IgD-negative memory B cell (primary cell): ENCODE measurements around the gene ANO6. TPM values are rescaled to one million over a fixed set of nuclear protein-coding genes. Genes with fewer than 3 reads are reported as not detected.
A peak's percentile ranks its signal among the peaks of the same experiment; 100 is the strongest.

ENCODE experiments used
- H3K27ac Mint-ChIP-seq, 3 donors: one replicate each; pipeline ENCODE4 v1.8.0; 2020 to 2022; ENCODE audit warnings: mild to moderate bottlenecking in 3 of 3, mixed read lengths in 3 of 3, moderate library complexity in 1 of 3
- H3K27me3 Mint-ChIP-seq: one replicate; pipeline ENCODE4 v1.8.0; 2021; ENCODE audit warnings: mixed read lengths
- H3K36me3 Mint-ChIP-seq: one replicate; pipeline ENCODE4 v1.8.0; 2020; ENCODE audit warnings: mild to moderate bottlenecking, mixed read lengths
- H3K4me1 Mint-ChIP-seq, 3 donors: one replicate each; pipeline ENCODE4 v1.8.0; 2020 to 2022; ENCODE audit warnings: mixed read lengths in 3 of 3, mild to moderate bottlenecking in 1 of 3
- H3K4me3 Mint-ChIP-seq, 4 donors: one replicate each; pipeline ENCODE4 v1.8.0; 2020 to 2022; ENCODE audit warnings: mild to moderate bottlenecking in 4 of 4, mixed read lengths in 4 of 4, moderate library complexity in 3 of 4
- H3K9me3 Mint-ChIP-seq, 3 donors: one replicate each; pipeline ENCODE4 v1.8.0; 2020 to 2021; ENCODE audit warnings: mixed read lengths in 3 of 3, mild to moderate bottlenecking in 1 of 3
- polyA plus RNA-seq: library from polyadenylated mRNA; unstranded; fragments of 300-500 nt; fragmentation: Illumina TruSeq; gene quantifications from one replicate; pipeline ENCODE4 v1.2.3, GENCODE V29; 2021

The ANO6 gene
- polyA plus RNA-seq, 1 donor from 2014 or later = 18.0 TPM

- no peaks in the 10 kb centered on the region for H3K27me3 Mint-ChIP-seq
- H3K4me3 Mint-ChIP-seq = no peak overlapping the region
- no peaks in the 10 kb centered on the region for H3K9me3 Mint-ChIP-seq
- peaks cover 2% of the 10 kb centered on the region for H3K36me3 Mint-ChIP-seq
- H3K4me1 Mint-ChIP-seq = peaks cover 3 to 12% (median 10%) of the 10 kb centered on the region in 3 donors
- no peak overlapping the region for H3K27ac Mint-ChIP-seq
Measured at GRCh38 chr12:45270951-45271350, 55.1 kb downstream of the ANO6 start.

DNA sequence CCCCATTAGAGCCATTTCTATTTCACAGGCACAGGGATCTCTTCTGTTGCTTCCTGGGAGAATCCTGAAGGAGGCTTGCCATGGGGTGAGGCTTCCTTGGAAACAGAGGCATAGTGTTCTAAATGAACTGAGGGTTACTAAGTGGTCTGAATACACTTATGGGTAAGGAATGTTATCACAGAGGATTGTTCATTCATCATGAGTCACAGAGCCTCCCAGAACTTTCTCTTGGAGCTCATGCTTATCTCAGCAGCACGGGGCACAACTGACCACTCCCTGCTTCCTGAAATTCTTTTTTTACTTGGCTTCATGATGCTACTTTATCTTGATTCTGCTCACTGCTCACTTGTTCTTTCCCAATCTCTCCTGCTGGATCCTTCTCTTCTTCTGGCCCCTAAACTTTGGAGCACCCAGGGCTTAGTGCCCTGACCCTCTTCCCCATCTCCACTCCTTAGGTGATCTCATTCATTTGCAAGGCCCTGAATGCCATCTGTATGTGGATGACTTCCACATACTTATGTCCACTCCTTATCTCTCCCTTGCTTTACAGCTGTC, 57.9 kb downstream of the ANO6 start:
- Mint-ChIP-seq H3K4me1 (peaks cover 1 to 11% (median 4%) of the 10 kb centered on the region in 3 donors), H3K27ac (no peak overlapping the region)

DNA sequence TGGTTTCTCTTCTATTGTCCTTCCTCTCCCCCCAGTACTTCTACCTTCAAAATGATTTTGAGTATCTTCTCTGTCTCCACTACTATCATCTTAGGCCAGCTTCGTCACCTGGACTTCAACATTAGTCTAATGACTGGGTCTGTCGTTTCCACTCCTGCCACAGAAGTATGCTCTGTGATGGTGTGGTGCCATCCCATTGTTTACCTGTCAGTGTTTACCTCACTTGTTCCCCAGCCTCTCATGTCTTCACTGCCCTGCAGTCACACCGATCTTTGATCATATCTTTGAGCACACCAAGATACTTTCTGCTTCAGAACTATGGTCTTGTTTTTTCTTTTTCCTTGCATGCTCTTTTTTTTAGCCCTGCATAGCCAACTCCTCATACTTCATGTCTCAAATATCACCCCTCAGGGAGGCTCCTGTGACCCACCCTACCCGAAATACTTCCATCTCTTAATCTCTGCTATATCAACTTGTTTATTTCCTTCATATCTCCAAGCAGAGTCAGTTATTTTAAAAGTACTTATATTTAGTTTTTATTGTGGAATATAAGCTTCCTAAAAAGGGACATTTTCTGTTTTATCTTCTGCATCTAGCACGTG, 60.4 kb downstream of the ANO6 start:
- Mint-ChIP-seq H3K4me3 (no peak overlapping the region), H3K36me3 (peaks cover 10% of the 10 kb centered on the region), H3K27ac (no peak overlapping the region), H3K4me1 (peaks cover 0 to 5% (median 1%) of the 10 kb centered on the region in 3 donors), H3K9me3 (peaks cover 0 to 2% (median 0%) of the 10 kb centered on the region in 3 donors), H3K27me3 (no peaks in the 10 kb centered on the region)

More for the DNA sequence above, 57.9 kb downstream of the ANO6 start:
- H3K4me3 Mint-ChIP-seq = no peak overlapping the region
- H3K36me3 Mint-ChIP-seq = peaks cover 6% of the 10 kb centered on the region
- no peaks in the 10 kb centered on the region for H3K27me3 Mint-ChIP-seq
- H3K9me3 Mint-ChIP-seq = no peaks in the 10 kb centered on the region

DNA sequence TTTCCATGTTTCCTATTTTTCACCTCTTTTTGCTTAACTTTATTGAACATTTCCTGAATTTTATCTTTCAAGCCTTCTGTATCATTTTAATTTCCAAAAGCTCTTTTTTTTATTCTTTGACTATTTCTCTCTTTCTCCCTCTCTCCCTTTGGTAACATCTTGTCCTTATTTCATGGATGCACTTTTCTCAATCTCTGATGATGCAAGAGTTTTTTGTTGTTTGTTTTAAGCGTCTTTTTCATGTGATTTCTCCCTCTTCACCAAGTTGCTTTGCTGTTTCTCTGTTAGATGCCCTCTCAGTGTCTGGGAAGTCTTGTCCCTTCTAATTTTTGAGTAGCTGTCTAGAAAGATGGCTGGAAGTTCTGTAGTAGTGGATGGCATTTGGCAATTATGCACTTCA, 62.6 kb downstream of the ANO6 start:
- peaks cover 0 to 4% (median 0%) of the 10 kb centered on the region in 3 donors for H3K9me3 Mint-ChIP-seq
- no peaks in the 10 kb centered on the region for H3K27me3 Mint-ChIP-seq
- H3K27ac Mint-ChIP-seq = peak overlapping the region in 1 of 3 donors; percentile 14
- peaks cover 0 to 4% (median 2%) of the 10 kb centered on the region in 3 donors for H3K4me1 Mint-ChIP-seq
- H3K4me3 Mint-ChIP-seq = no peak overlapping the region
- H3K36me3 Mint-ChIP-seq = peaks cover 12% of the 10 kb centered on the region

- Mint-ChIP-seq H3K4me1 (peaks cover 2 to 4% (median 3%) of the 10 kb centered on the region in 3 donors), H3K36me3 (peaks cover 12% of the 10 kb centered on the region), H3K27me3 (no peaks in the 10 kb centered on the region), H3K4me3 (no peak overlapping the region), H3K27ac (no peak overlapping the region), H3K9me3 (peaks cover 0 to 4% (median 0%) of the 10 kb centered on the region in 3 donors)
Measured at GRCh38 chr12:45279931-45280830, 64.3 kb downstream of the ANO6 start.

DNA sequence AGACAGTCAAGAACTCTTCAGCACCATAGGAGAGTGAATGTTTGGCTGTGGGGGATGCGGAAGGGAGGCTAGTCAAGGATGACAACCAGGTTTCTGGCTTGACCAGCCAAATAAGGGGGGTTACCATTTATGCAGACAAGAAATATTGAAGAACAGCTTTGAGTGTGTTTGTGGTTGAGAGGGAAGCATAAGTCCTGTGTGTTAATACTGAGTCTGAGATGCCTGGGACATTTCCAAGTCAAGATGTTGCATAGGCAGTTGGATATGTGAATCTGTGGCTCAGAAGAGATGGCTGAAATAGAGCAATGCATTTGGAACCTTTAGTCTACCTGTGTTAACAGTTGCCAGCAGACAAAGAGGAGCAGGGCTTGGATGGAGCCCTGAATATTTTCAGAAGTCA, 66.1 kb downstream of the ANO6 start:
- H3K36me3 Mint-ChIP-seq = peaks cover 12% of the 10 kb centered on the region
- H3K27ac Mint-ChIP-seq = no peak overlapping the region
- no peaks in the 10 kb centered on the region for H3K27me3 Mint-ChIP-seq
- peaks cover 0 to 4% (median 0%) of the 10 kb centered on the region in 3 donors for H3K9me3 Mint-ChIP-seq
- H3K4me1 Mint-ChIP-seq = peaks cover 7 to 11% (median 10%) of the 10 kb centered on the region in 3 donors
- H3K4me3 Mint-ChIP-seq = no peak overlapping the region

GRCh38 chr12:45282411-45282810, 66.5 kb downstream of the ANO6 start:
- no peak overlapping the region for H3K27ac Mint-ChIP-seq
- no peaks in the 10 kb centered on the region for H3K27me3 Mint-ChIP-seq
- H3K36me3 Mint-ChIP-seq = peaks cover 12% of the 10 kb centered on the region
- H3K4me3 Mint-ChIP-seq = no peak overlapping the region
- peaks cover 0 to 4% (median 0%) of the 10 kb centered on the region in 3 donors for H3K9me3 Mint-ChIP-seq
- H3K4me1 Mint-ChIP-seq = peaks cover 7 to 14% (median 11%) of the 10 kb centered on the region in 3 donors

GRCh38 chr12:45284096-45284901, 68.4 kb downstream of the ANO6 start:
- Mint-ChIP-seq H3K4me3 (no peak overlapping the region), H3K27me3 (no peaks in the 10 kb centered on the region), H3K9me3 (peaks cover 0 to 4% (median 0%) of the 10 kb centered on the region in 3 donors), H3K27ac (no peak overlapping the region), H3K36me3 (peaks cover 8% of the 10 kb centered on the region), H3K4me1 (peaks cover 6 to 16% (median 14%) of the 10 kb centered on the region in 3 donors)

DNA sequence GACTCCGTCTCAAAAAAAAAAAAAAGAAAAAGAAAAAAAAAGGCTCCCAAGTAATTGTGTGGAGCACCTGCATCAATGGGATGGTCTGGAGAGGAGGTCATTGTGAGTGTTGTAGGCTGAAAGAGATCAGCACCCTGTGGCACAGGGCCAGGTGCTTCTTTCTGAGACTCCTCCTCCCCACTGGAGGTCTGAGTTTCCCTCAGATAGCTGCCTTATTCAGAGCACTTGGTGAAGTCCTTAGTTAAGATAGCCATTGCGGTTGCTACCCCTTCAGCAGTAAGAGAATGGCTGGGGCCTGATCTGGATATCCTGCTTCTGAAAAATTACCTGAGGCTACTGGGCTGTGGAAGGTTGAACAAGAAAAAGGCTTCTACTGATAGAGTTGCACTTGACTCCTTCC, 69.8 kb downstream of the ANO6 start:
- Mint-ChIP-seq H3K4me1 (peaks cover 8 to 16% (median 14%) of the 10 kb centered on the region in 3 donors), H3K27ac (peak overlapping the region in 1 of 3 donors; percentile 43), H3K9me3 (peaks cover 0 to 4% (median 0%) of the 10 kb centered on the region in 3 donors), H3K27me3 (no peaks in the 10 kb centered on the region), H3K4me3 (no peak overlapping the region), H3K36me3 (peaks cover 4% of the 10 kb centered on the region)

DNA sequence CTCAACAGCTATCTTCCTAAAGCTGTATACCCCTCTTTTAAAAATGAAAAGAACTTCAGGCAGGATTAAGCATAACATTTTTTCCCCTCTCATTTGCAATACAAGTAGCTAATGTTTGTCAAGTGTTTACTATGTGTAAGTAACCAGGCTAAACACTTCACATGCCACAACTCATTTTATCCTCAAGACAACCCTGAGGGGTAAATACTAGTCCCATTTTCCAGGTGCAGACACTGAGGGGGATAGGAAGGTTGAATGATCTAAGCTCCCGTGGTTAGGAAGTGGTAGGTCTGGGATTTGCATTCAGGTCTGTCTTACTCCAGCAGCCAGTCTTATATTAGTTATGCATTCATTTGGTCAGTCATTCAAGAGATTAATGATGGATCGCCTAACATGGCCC, 70.7 kb downstream of the ANO6 start:
- Mint-ChIP-seq H3K9me3 (no peaks in the 10 kb centered on the region), H3K36me3 (peaks cover 4% of the 10 kb centered on the region), H3K4me1 (peaks cover 15 to 21% (median 20%) of the 10 kb centered on the region in 3 donors), H3K4me3 (no peak overlapping the region), H3K27ac (peak overlapping the region in 1 of 3 donors; percentile 9), H3K27me3 (no peaks in the 10 kb centered on the region)

- no peak overlapping the region for H3K4me3 Mint-ChIP-seq
- no peaks in the 10 kb centered on the region for H3K36me3 Mint-ChIP-seq
- H3K27me3 Mint-ChIP-seq = no peaks in the 10 kb centered on the region
- peak overlapping the region in 1 of 3 donors; percentile 28 for H3K27ac Mint-ChIP-seq
- H3K4me1 Mint-ChIP-seq = peaks cover 15 to 30% (median 21%) of the 10 kb centered on the region in 3 donors
- H3K9me3 Mint-ChIP-seq = no peaks in the 10 kb centered on the region
Measured at GRCh38 chr12:45289245-45290215, 73.6 kb downstream of the ANO6 start.

GRCh38 chr12:45290216-45290605, 74.3 kb downstream of the ANO6 start:
- Mint-ChIP-seq H3K27me3 (no peaks in the 10 kb centered on the region), H3K9me3 (no peaks in the 10 kb centered on the region), H3K4me3 (no peak overlapping the region), H3K4me1 (peaks cover 15 to 27% (median 21%) of the 10 kb centered on the region in 3 donors), H3K36me3 (no peaks in the 10 kb centered on the region), H3K27ac (no peak overlapping the region)

GRCh38 chr12:45291518-45291917, 75.6 kb downstream of the ANO6 start:
- Mint-ChIP-seq H3K4me3 (no peak overlapping the region), H3K27ac (no peak overlapping the region), H3K27me3 (no peaks in the 10 kb centered on the region), H3K4me1 (peaks cover 14 to 22% (median 17%) of the 10 kb centered on the region in 3 donors), H3K9me3 (no peaks in the 10 kb centered on the region), H3K36me3 (no peaks in the 10 kb centered on the region)
